Loucy (cell line): ENCODE measurements around the gene SRRD.

Source experiments
- CTCF ChIP-seq: fragments of 200-600 bp; sonication (generic); conservative IDR thresholded peaks from 2 replicates; pipeline ENCODE4 v1.5.1; 2014; ENCODE audit warnings: mild to moderate bottlenecking, antibody characterized with exemption, low read length
- EZH2phosphoT487 ChIP-seq: fragments of 200-600 bp; IDR thresholded peaks from 2 replicates; pipeline ENCODE4 v1.6.1; 2018; ENCODE audit warnings: antibody characterized with exemption, mild to moderate bottlenecking, moderate library complexity, borderline replicate concordance

GRCh38 chr22:26541167-26541819, 57.6 kb downstream of the SRRD start:
- TF ChIP-seq CTCF (no peak), EZH2phosphoT487 (no peak)
